Esophagus muscularis mucosa (tissue), 4 donors: ENCODE data around the gene BATF2. TPM values are rescaled to one million over a fixed set of nuclear protein-coding genes. Genes with fewer than 3 reads are reported as not detected.

Experiments used
- DNase-seq: peaks from one replicate; pipeline ENCODE4 v3.0.0-alpha.2; 2017; ENCODE audit errors: extremely low spot score
- H3K27ac ChIP-seq, 4 donors: fragments of 200-600 bp; sonication (generic); replicated peaks in 1 of 4; 1 replicate in 3 of 4; 2 replicates in 1 of 4; pipeline ENCODE4 v1.5.1; 2016 to 2019; ENCODE audit warnings: mild to moderate bottlenecking in 1 of 4
- H3K27me3 ChIP-seq, 4 donors: fragments of 200-600 bp; sonication (generic); one replicate each; pipeline versions ENCODE4 v1.5.1 to v1.6.0; 2016 to 2019
- H3K36me3 ChIP-seq, 4 donors: fragments of 200-600 bp; sonication (generic); one replicate each; pipeline ENCODE4 v1.5.1; 2016 to 2019
- H3K4me1 ChIP-seq, 4 donors: fragments of 200-600 bp; sonication (generic); one replicate each; pipeline ENCODE4 v1.5.1; 2016 to 2019
- H3K4me3 ChIP-seq, 4 donors: fragments of 200-600 bp; sonication (generic); 1 replicate in 2 of 4; 2 replicates in 2 of 4; pipeline ENCODE4 v1.5.1; 2016 to 2019; ENCODE audit warnings: mild to moderate bottlenecking in 4 of 4, moderate library complexity in 1 of 4
- H3K9me3 ChIP-seq, 4 donors: fragments of 200-600 bp; sonication (generic); 1 replicate in 3 of 4; 2 replicates in 1 of 4; pipeline ENCODE4 v1.5.1; 2016 to 2019
- CTCF ChIP-seq, 3 experiments: fragments of 200-600 bp in 2 of 3; fragments of 450-650 bp in 1 of 3; sonication (generic) in 2 of 3; IDR thresholded peaks; one replicate each; pipeline ENCODE4 v1.5.1; 2017 to 2019; ENCODE audit warnings: antibody characterized with exemption in 3 of 3, mild to moderate bottlenecking in 2 of 3, moderate library complexity in 1 of 3
- EP300 ChIP-seq: sonication (generic); formaldehyde crosslinking; IDR thresholded peaks from one replicate; pipeline ENCODE4 v1.6.1; 2017; ENCODE audit warnings: antibody characterized with exemption
- POLR2A ChIP-seq: fragments of 450-650 bp; IDR thresholded peaks from one replicate; pipeline ENCODE4 v1.6.1; 2017; ENCODE audit warnings: antibody characterized with exemption, moderate library complexity, mild to moderate bottlenecking, low read depth
- POLR2AphosphoS5 ChIP-seq, 2 donors: sonication (generic); formaldehyde crosslinking; IDR thresholded peaks; one replicate each; pipeline ENCODE4 v1.6.1; 2017; ENCODE audit warnings: antibody characterized with exemption in 2 of 2
- whole genome bisulfite sequencing: methylation state at CpG from one replicate; pipeline ENCODE4 v1.1.5; 2018; 5-methylcytosine and 5-hydroxymethylcytosine counted together
- intact Hi-C: fragments of 100-400 bp; cut with DNase I; formaldehyde crosslinking; loops from one replicate; pipeline ENCODE4 v1.15.1; 2023
- total RNA-seq, 4 donors: library from RNA; depleted of rRNA; stranded (reverse); fragments of >200 nt; gene quantifications; one replicate each; pipeline versions ENCODE4 v1.1.0 to v1.2.1, GENCODE V29; 2016

Gene BATF2
- total RNA-seq, 4 donors from 2014 or later, result 0.42 to 5.1 (median 3.1) TPM

GRCh38 chr11:65021509-65021908 lies 24.7 kb upstream of the BATF2 start:
- H3K27me3 ChIP-seq, result no peaks in the 10 kb centered on the region
- no peaks in the 10 kb centered on the region for H3K9me3 ChIP-seq
- H3K4me1 ChIP-seq, result peaks cover 0 to 9% (median 3%) of the 10 kb centered on the region in 4 donors
- H3K36me3 ChIP-seq, result peaks cover 24 to 58% (median 47%) of the 10 kb centered on the region in 4 donors
- 94% methylated on average over 10 of the region's 11 CpGs for WGBS
- TF ChIP-seq CTCF (IDR thresholded peaks at IDR 0.05) (no peak), POLR2A (no peak), POLR2AphosphoS5 (IDR thresholded peaks at IDR 0.05) (no peak), EP300 (no peak)
- intact Hi-C loops, result no loop called here
- H3K27ac ChIP-seq, result no peak overlapping the region
- DNase-seq, result no peak
- no peak overlapping the region for H3K4me3 ChIP-seq

GRCh38 chr11:65021003-65021402 lies 24.2 kb upstream of the BATF2 start:
- intact Hi-C loops, result no loop called here
- no peak overlapping the region for H3K4me3 ChIP-seq
- TF ChIP-seq POLR2A (no peak), POLR2AphosphoS5 (IDR thresholded peaks at IDR 0.05) (no peak), EP300 (no peak), CTCF (IDR thresholded peaks at IDR 0.05) (no peak)
- no peak overlapping the region for H3K27ac ChIP-seq
- no peaks in the 10 kb centered on the region for H3K27me3 ChIP-seq
- peaks cover 0 to 13% (median 8%) of the 10 kb centered on the region in 4 donors for H3K4me1 ChIP-seq
- no peak for DNase-seq
- 82% methylated on average over 3 of the region's 3 CpGs for WGBS
- H3K36me3 ChIP-seq, result peaks cover 24 to 58% (median 47%) of the 10 kb centered on the region in 4 donors
- no peaks in the 10 kb centered on the region for H3K9me3 ChIP-seq

GRCh38 chr11:65019824-65020223 lies 23.1 kb upstream of the BATF2 start:
- no peaks in the 10 kb centered on the region for H3K9me3 ChIP-seq
- peaks cover 8 to 24% (median 20%) of the 10 kb centered on the region in 4 donors for H3K4me1 ChIP-seq
- no peak overlapping the region for H3K27ac ChIP-seq
- TF ChIP-seq POLR2A, result no peak
- TF ChIP-seq POLR2AphosphoS5 (IDR thresholded peaks at IDR 0.05), result no peak
- no peak for TF ChIP-seq EP300
- TF ChIP-seq CTCF (IDR thresholded peaks at IDR 0.05), result no peak
- DNase-seq, result no peak
- H3K4me3 ChIP-seq, result no peak overlapping the region
- intact Hi-C loops, result loop anchor here (10.0 kb wide), 1 partner anchor 175 kb away; the partner anchor contains the start of gene CDC42BPG
- WGBS, result 86% methylated on average over 7 of the region's 7 CpGs
- H3K27me3 ChIP-seq, result no peaks in the 10 kb centered on the region
- H3K36me3 ChIP-seq, result peaks cover 24 to 58% (median 47%) of the 10 kb centered on the region in 4 donors

- Histone ChIP-seq H3K36me3 (peaks cover 24 to 58% (median 47%) of the 10 kb centered on the region in 4 donors), H3K4me3 (no peak overlapping the region), H3K4me1 (peaks cover 15 to 33% (median 30%) of the 10 kb centered on the region in 4 donors), H3K27ac (no peak overlapping the region), H3K9me3 (no peaks in the 10 kb centered on the region), H3K27me3 (no peaks in the 10 kb centered on the region)
- DNase-seq, result no peak
- TF ChIP-seq EP300, result no peak
- no peak for TF ChIP-seq POLR2A
- no peak for TF ChIP-seq POLR2AphosphoS5 (IDR thresholded peaks at IDR 0.05)
- 93% methylated on average over 6 of the region's 6 CpGs for WGBS
- intact Hi-C loops, result loop anchor here (10.0 kb wide), 1 partner anchor 173 kb away; the partner anchor contains the start of gene CDC42BPG
These were observed 21.2 kb upstream of the BATF2 start for GRCh38 chr11:65017937-65018336.

- 87% methylated on average over 4 of the region's 4 CpGs for WGBS
- Histone ChIP-seq H3K9me3 (no peaks in the 10 kb centered on the region), H3K36me3 (peaks cover 21 to 45% (median 39%) of the 10 kb centered on the region in 4 donors), H3K27me3 (no peaks in the 10 kb centered on the region), H3K4me1 (peaks cover 16 to 37% (median 34%) of the 10 kb centered on the region in 4 donors), H3K27ac (no peak overlapping the region), H3K4me3 (no peak overlapping the region)
- TF ChIP-seq POLR2AphosphoS5 (IDR thresholded peaks at IDR 0.05) (no peak), POLR2A (no peak), EP300 (no peak), CTCF (IDR thresholded peaks at IDR 0.05) (no peak)
- DNase-seq, result no peak
- intact Hi-C loops, result loop anchor here (10.0 kb wide), 1 partner anchor 172 kb away; the partner anchor contains the start of gene CDC42BPG
These were observed 19.9 kb upstream of the BATF2 start for GRCh38 chr11:65016705-65017104.
